GM19463 (cell line): Measurements from ENCODE around the gene GTPBP1.

Experiments used
- ATAC-seq: cut with Tn5 transposase; IDR thresholded peaks from one replicate; pipeline ENCODE4 v1.9.1; 2021; ENCODE audit warnings: mild to moderate bottlenecking, moderate library complexity; ENCODE audit not compliant: unreplicated experiment

GTPBP1 gene

DNA sequence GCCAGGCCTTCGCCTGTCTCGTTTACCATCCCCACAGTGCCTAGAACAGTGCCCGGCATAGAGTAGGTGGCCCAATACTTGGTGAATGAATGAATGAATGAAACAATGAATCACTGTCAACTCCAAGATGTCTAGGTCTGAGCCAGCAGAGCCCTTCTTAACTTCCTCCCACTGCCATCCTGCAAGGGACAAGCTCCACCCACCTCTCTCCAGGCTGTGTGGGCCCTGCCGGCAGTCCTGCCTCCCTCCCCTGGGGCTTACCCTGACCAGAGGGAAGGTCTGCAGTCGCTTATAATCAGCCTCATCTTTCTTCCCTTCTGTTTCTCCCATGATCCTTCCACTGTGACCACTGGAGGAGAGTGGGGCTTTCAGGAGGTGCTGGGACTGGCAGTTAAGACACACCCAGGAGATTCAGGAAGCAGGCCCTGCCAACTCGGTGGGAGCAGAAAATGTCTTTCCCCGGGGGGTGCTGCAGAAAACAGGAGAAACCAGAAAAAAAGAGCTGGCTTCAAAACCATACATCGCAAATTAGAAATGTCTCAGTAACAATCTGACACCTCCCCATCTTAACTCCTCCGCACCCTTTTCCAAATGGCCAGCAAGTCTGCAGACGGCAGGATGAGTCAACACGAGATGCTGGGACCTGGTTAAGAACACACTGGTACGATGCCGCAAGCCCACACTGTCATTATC is 76.8 kb downstream of the GTPBP1 start:
- ATAC-seq, result no peak
